PC-3 (cell line): ENCODE results near the gene SUPT6H.

Source experiments
- CTCF ChIP-seq: fragments of 300-600 bp; sonication (generic); conservative IDR thresholded peaks from 2 replicates; pipeline ENCODE4 v1.5.1; 2017; ENCODE audit warnings: antibody characterized with exemption, low read depth, mild to moderate bottlenecking, low read length
- EZH2 ChIP-seq: fragments of 300-600 bp; sonication (generic); IDR thresholded peaks from one replicate; pipeline ENCODE4 v1.6.1; 2017; ENCODE audit warnings: antibody characterized with exemption, mild to moderate bottlenecking, low read length; ENCODE audit not compliant: unreplicated experiment
- EZH2phosphoT487 ChIP-seq: fragments of 300-600 bp; sonication (generic); IDR thresholded peaks from 2 replicates; pipeline ENCODE4 v1.6.1; 2018; ENCODE audit warnings: mild to moderate bottlenecking, antibody characterized with exemption, low read length, borderline replicate concordance

GRCh38 chr17:28735242-28735722 lies 73.3 kb downstream of the SUPT6H start:
- no peak for TF ChIP-seq EZH2phosphoT487
- no peak for TF ChIP-seq CTCF
- TF ChIP-seq EZH2: no peak
